Endothelial cell (in vitro differentiated cells): ENCODE results near the gene PTTG2. TPM values are rescaled to one million over a fixed set of nuclear protein-coding genes. Genes with fewer than 3 reads are reported as not detected.

ENCODE experiments used
- DNase-seq: peaks from one replicate; pipeline ENCODE4 v3.0.0; 2021; ENCODE audit warnings: low spot score
- H3K27ac Mint-ChIP-seq: one replicate; pipeline ENCODE4 v1.8.0; 2021; ENCODE audit warnings: mixed read lengths, inconsistent platforms; ENCODE audit not compliant: unreplicated experiment
- H3K27me3 Mint-ChIP-seq: one replicate; pipeline ENCODE4 v1.8.0; 2021; ENCODE audit warnings: mild to moderate bottlenecking, moderate library complexity, mixed read lengths, inconsistent platforms; ENCODE audit not compliant: unreplicated experiment
- H3K36me3 Mint-ChIP-seq: one replicate; pipeline ENCODE4 v1.8.0; 2021; ENCODE audit warnings: mild to moderate bottlenecking, low read depth, mixed read lengths, inconsistent platforms; ENCODE audit not compliant: unreplicated experiment
- H3K4me1 Mint-ChIP-seq: one replicate; pipeline ENCODE4 v1.8.0; 2021; ENCODE audit warnings: mild to moderate bottlenecking, mixed read lengths, inconsistent platforms; ENCODE audit not compliant: unreplicated experiment
- H3K4me3 Mint-ChIP-seq: one replicate; pipeline ENCODE4 v1.8.0; 2021; ENCODE audit warnings: mild to moderate bottlenecking, mixed read lengths, inconsistent platforms; ENCODE audit not compliant: unreplicated experiment
- H3K9me3 Mint-ChIP-seq: one replicate; pipeline ENCODE4 v1.8.0; 2021; ENCODE audit warnings: mixed read lengths, inconsistent platforms; ENCODE audit not compliant: unreplicated experiment
- total RNA-seq: library from RNA; stranded (reverse); fragmentation: NEBNext Ultra II Directional; extraction: Animal tissue kit (Norgen Biotek cat#: 25700); gene quantifications from one replicate; pipeline ENCODE4 v1.2.1, GENCODE V29; 2021; ENCODE audit not compliant: unreplicated experiment
- TF ChIP-seq, protein P1 (sequence below): fragments of 200-600 bp; sonication (generic); IDR thresholded peaks from one replicate; pipeline ENCODE4 v1.5.0; 2021; ENCODE audit warnings: antibody characterized with exemption; ENCODE audit not compliant: unreplicated experiment

PTTG2 gene
- total RNA-seq, 1 donor from 2014 or later: not detected

DNA sequence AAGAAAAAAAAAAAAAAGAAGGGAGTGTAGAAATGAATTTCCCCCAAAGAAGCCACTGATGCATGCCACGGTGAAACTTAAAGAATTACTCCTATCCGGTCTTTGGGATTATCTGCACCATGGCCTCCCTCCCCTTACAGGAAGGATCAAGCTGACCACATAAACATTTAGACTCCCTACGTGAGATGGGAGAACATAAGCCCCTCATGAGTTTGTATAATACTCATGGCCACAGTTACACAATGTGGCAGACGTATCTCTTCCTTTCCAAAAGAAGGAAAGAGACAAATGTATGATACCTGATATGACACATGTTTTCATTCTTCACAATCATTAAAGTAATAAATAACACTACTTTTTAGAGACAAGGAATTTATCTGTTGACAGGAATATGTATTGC is 3.3 kb upstream of the PTTG2 start:
- Mint-ChIP-seq H3K9me3 (no peaks in the 10 kb centered on the region), H3K27me3 (peaks cover 1% of the 10 kb centered on the region), H3K36me3 (no peaks in the 10 kb centered on the region), H3K27ac (no peak overlapping the region), H3K4me1 (no peaks in the 10 kb centered on the region), H3K4me3 (no peak overlapping the region)
- TF ChIP-seq, protein P1, sequence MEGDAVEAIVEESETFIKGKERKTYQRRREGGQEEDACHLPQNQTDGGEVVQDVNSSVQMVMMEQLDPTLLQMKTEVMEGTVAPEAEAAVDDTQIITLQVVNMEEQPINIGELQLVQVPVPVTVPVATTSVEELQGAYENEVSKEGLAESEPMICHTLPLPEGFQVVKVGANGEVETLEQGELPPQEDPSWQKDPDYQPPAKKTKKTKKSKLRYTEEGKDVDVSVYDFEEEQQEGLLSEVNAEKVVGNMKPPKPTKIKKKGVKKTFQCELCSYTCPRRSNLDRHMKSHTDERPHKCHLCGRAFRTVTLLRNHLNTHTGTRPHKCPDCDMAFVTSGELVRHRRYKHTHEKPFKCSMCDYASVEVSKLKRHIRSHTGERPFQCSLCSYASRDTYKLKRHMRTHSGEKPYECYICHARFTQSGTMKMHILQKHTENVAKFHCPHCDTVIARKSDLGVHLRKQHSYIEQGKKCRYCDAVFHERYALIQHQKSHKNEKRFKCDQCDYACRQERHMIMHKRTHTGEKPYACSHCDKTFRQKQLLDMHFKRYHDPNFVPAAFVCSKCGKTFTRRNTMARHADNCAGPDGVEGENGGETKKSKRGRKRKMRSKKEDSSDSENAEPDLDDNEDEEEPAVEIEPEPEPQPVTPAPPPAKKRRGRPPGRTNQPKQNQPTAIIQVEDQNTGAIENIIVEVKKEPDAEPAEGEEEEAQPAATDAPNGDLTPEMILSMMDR: no peak
- DNase-seq: no peak

DNA sequence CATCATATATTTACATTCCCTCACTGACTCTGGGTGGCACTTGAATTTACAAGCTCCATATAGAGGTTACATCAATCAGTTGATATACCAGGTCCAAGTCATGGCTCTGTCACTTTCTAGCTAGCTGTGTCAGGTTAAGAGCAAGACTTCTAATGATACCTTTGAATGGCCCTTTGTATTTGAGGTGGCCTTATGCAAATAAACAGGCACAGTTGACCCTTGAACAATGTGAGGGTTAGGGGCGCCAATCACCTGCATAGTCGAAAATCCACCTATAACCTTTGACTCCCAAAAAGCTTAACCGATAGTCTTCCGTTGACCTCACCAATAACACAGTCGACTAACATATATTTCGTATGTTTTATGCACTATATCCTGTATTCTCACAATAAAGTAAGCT is 1.3 kb upstream of the PTTG2 start:
- no peak overlapping the region for H3K4me3 Mint-ChIP-seq
- no peaks in the 10 kb centered on the region for H3K36me3 Mint-ChIP-seq
- peaks cover 1% of the 10 kb centered on the region for H3K27me3 Mint-ChIP-seq
- DNase-seq: no peak
- H3K9me3 Mint-ChIP-seq: no peaks in the 10 kb centered on the region
- no peaks in the 10 kb centered on the region for H3K4me1 Mint-ChIP-seq
- no peak overlapping the region for H3K27ac Mint-ChIP-seq
- TF ChIP-seq, protein P1: no peak

DNA sequence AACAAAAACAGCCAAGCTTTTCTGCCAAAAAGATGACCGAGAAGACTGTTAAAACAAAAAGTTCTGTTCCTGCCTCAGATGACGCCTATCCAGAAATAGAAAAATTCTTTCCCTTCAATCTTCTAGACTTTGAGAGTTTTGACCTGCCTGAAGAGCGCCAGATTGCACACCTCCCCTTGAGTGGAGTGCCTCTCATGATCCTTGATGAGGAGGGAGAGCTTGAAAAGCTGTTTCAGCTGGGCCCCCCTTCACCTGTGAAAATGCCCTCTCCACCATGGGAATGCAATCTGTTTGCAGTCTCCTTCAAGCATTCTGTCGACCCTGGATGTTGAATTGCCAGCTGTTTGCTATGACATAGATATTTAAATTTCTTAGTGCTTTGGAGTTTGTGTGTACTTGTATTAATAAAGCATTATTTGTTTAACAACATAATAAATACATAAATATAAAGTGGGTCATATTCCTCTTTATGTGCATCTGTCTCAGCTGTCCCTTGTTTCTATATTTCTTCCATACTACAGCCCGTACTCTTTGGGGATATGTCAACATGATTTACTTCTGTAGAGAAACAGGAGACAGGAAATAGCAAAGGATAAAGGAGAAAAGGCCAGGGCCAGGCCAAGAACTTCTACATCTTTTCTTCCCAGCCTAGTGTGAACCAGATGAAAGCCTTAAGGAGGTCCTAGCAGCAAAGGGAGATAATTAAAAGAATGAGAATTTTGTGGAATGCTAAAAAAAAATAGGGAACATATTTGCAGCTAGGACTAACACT is 667 bp downstream of the PTTG2 start:
- TF ChIP-seq, protein P1: no peak
- DNase-seq: no peak

DNA sequence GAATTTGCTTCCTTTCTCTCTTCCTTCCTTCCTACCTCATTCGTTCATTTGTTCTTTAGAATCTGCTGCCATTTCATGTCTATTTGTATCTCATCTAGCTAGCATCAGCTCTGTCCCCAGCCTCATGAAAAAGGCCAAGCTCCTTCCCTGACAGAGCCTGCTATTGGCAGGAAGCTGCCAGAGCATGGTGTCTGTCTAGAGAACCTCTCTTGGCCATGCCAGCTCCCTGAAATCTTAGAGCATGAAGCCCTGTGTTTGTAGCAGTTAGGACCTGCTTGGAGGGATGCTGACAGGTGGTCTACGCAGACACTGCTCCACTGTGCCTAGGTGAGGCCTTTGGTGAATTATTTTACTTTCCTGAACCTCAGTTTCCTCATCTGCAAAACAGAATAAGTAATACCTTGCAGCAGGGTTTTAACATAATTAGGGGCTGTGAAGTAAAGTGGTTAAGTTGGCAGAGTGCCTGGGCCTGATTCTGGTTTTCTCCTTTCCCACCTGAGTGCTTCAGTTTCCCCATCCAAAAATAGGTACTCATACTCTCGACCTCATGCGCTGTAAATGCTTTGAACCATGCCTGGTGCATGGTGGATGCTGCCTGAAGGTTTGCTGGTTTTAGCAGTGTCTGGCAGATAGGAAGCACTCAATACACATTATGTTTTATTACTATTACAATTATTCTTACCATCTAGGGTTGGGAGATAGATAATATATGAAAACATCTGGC is 4.7 kb downstream of the PTTG2 start:
- no peak overlapping the region for H3K27ac Mint-ChIP-seq
- TF ChIP-seq, protein P1: no peak
- DNase-seq: no peak
- H3K4me3 Mint-ChIP-seq: no peak overlapping the region
- no peaks in the 10 kb centered on the region for H3K4me1 Mint-ChIP-seq
- no peaks in the 10 kb centered on the region for H3K36me3 Mint-ChIP-seq
- no peaks in the 10 kb centered on the region for H3K9me3 Mint-ChIP-seq
- H3K27me3 Mint-ChIP-seq: no peaks in the 10 kb centered on the region

More for the DNA sequence above, 667 bp downstream of the PTTG2 start:
- Mint-ChIP-seq H3K27me3 (peaks cover 1% of the 10 kb centered on the region), H3K36me3 (no peaks in the 10 kb centered on the region), H3K4me3 (no peak overlapping the region), H3K27ac (no peak overlapping the region), H3K9me3 (no peaks in the 10 kb centered on the region), H3K4me1 (no peaks in the 10 kb centered on the region)

DNA sequence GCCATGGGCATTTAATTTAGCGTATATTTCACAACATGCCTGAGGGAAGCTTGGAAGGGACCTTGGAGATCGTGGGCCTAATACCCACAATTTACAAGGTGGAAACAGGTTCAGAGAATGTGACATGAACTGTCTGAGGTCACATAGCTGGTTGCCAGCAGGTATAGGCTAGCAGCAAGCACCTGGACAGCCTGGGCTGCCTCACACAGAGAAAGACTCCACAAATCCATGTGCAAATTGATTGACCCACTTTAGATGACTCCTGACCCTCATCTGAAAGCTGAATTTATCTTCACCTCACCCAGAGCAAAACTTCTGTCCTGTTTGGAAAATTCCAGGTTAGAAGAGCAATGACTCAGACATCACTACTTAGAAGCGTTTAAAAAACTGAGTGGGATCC is 5.8 kb downstream of the PTTG2 start:
- peaks cover 5% of the 10 kb centered on the region for H3K4me1 Mint-ChIP-seq

More for the DNA sequence above, 5.8 kb downstream of the PTTG2 start:
- Mint-ChIP-seq H3K27ac (no peak overlapping the region), H3K36me3 (no peaks in the 10 kb centered on the region), H3K4me3 (no peak overlapping the region), H3K27me3 (no peaks in the 10 kb centered on the region), H3K9me3 (no peaks in the 10 kb centered on the region)
- DNase-seq: no peak
- TF ChIP-seq, protein P1: no peak
